ENCODE measurements around the gene IDE.
"Not testable (repeated sequence)": the region's sequence is repeated elsewhere in the genome, so short reads cannot be mapped to it uniquely, and the experiment has no call there.

Gene IDE

DNA sequence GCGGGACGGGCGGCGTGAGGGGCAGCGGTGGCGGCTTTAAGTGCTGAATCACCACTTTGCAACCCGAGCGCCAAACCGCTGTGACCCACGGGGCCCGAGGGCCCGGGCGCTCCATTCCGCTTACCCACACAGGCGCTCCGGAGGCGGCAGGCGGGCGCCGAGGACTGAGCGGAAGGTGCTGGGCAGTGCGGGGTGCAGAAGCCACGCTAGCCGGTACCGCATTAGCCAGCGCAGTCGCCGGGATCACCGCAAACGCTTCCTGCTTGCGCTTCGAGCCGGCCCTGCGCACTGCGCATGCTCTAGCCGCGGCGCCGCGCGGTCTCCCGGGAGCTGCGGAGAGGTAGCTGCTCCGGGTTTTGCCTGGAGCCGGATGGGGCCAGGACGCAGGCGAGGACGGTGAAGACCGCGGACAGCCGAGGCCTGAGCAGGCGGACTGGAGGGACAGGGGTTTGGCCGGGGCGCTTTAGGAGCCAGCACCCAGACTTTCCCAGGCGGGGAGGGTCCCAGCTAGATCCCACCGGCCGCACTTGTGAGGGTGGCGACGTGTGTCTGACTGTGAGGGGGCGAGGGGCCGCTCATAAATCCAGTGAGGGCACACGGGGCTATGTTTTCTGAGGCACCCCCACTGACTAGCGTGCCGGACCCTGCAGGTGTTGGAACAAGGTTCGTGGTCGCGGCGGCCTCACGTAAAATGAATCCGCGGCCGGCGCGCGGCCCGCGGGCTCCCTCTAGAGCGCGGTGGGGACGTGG, at the start of gene IDE:
IDE (minus strand) TSS at position 296 of the 750 bp plus-strand sequence; CDS start at position 222, 74 bp downstream.
- in situ Hi-C loops (cut with MboI; ENCODE audit: low sequenced_read_pairs) = no loop called here

DNA sequence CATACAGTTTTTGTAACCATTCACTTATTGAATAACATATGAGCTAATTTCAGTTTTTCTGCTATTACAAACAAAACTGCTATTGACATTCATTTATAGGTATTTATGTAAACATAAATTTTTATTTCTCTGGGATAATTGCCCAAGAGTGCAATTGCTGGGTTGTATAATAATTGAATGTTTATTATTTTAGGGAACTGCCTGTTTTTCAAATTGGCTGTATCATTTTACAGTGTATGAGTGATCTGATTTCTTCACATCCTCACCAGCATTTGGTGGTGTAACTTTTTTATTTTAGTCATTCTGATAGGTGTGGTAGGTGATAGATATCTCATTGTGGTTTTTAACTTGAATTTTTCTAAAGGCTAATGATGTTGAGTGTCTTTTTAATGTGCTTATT, 45.5 kb upstream of the IDE start:
- in situ Hi-C loops (cut with MboI; ENCODE audit: low sequenced_read_pairs) = no loop called here

DNA sequence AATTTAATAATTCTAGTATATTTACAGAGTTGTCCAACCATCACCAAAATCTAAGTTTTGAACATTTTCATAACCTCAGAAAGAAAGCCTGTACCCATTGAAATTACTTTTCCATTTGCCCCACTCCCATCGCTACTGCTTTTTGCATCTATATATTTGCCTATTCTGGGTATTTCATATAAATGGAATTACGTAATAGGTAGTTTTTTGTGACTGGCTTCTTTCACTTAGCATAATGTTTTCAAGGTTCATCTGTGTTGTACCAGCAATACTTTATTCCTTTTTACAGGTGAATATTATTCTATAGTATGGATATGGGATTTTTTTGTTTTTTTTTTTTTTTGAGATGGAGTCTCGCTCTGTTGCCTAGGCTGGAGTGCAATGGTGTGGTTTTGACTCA, 41.6 kb upstream of the IDE start:
- in situ Hi-C loops (cut with MboI; ENCODE audit: low sequenced_read_pairs) = no loop called here

DNA sequence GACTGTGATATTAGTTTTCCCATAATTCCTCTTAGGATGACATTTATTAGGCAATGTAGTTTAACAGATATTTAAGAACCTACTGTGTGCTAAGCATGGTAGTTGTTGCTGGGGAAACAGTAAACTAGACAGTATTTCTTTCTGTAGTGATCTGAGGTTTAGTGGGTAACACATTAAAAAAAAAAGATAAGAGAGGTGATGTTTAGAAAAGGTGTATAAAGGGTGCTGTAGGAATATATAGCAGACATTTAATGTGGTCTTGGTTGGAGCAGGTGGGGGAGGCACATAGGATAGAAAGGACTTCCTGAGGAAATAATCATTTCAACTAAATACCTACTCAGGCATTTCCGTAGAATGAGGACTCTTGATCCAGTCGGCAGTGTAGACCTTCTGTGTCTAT, 30.9 kb upstream of the IDE start:
- in situ Hi-C loops (cut with MboI; ENCODE audit: low sequenced_read_pairs) = no loop called here

DNA sequence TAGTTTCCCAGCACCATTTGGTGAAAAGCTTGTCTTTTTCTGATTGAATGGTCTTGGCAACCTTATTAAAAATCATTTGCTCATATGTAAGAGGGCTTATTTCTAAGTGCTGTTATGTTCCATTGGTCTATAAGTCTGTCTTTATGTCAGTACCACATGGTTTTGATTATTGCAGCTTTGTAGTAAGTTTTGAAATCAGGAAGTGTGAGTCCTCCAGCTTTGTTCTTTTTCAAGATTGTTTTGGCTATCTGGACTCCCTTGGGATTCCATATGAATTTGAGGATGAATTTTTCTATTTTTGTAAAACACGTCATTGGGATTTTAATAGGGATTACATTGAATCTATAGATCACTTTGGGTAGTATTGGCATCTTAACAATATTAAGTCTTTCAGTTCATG, 24.4 kb upstream of the IDE start:
- in situ Hi-C loops (cut with MboI; ENCODE audit: low sequenced_read_pairs) = no loop called here

DNA sequence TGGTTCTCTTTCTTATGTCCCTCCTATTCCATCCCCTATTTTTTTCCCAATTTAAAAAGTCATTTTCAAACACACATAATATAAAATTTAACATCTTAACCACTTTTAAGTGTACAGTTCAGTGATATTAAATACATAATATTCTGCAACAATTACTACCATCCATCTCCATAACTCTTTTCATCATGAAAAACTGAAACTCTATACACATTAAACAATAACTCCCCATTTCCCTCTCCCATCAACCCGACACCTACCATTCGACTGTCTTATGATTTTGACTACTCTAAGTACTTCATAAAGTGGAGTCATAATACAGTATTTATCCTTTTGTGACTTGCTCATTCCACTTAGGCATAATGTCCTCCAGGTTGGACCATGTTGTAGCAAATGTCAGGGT, 21.6 kb upstream of the IDE start:
- in situ Hi-C loops (cut with MboI; ENCODE audit: low sequenced_read_pairs) = no loop called here

DNA sequence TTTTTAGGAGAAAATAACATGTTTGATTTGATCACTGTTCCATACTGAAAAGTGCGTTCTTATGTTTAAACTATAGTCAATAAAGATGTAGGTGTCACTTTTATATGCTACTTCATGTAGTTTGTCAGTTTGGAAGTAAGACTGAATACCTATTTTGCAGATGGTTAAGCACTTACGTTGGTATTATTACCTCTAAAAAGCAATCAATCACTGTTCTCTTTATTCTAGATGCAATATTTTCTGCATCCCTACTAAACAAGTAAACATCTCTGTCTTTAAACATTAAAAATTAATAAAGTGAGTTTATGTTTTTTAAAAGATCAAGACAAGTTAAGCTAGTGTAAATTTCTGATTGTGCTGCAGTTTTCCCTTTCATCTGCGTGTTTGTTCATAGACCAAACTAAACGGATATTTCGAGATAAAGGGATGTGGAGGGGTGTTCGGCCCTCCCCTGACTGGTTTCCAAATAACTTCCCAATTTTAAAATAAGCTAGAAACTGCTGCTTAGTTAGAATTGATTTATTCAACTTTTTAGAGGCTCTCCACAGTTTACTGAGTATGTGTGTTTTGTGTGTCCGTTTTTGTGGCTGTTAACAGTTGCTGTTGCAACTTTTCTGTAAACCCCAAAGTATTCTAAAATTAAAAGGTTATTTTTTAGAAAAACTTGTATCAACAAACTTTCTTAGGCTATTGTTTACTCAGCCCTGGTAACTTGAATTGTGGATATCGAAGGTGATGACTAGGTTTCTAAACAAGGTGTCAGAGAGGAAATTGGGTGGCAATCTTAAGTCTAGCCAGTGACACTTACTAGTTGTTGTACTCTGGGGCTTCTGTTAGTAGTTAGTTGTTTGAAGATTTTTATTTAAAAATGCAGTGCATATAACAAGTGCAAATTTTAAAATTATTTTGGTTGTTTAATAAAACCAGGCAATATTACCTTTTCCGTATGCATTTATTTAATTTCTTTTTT, 20.0 kb upstream of the IDE start:
- in situ Hi-C loops (cut with MboI; ENCODE audit: low sequenced_read_pairs) = no loop called here

DNA sequence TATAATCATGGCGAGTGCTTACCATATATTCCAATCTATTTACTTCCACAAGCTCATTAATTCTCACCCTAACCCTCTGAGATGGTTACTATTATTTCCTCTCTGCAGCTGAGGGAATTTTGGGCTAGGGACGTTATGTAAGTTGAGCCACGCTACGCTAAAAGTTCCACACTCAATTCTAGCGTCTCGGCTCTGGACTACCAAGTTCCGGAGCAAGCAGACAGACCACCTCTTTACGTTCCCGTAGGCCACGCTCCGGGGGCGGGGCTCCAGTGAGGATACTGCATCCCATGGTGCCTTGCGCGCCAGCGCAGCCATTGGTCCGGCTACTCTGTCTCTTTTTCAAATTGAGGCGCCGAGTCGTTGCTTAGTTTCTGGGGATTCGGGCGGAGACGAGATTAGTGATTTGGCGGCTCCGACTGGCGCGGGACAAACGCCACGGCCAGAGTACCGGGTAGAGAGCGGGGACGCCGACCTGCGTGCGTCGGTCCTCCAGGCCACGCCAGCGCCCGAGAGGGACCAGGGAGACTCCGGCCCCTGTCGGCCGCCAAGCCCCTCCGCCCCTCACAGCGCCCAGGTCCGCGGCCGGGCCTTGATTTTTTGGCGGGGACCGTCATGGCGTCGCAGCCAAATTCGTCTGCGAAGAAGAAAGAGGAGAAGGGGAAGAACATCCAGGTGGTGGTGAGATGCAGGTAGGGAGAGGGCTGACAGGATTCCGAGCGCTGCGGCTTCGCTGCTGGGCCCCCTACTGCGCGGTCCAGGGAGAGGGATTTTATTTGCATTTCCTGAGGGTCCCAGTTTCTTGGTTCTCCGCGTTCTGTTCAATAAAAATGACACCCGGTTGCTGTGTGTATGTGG, 19.1 kb upstream of the IDE start, which contains the start of gene KIF11:
KIF11 (plus strand) TSS at position 370 of the 858 bp plus-strand sequence; CDS start at position 616, 246 bp downstream.
- in situ Hi-C loops (cut with MboI; ENCODE audit: low sequenced_read_pairs) = no loop called here

DNA sequence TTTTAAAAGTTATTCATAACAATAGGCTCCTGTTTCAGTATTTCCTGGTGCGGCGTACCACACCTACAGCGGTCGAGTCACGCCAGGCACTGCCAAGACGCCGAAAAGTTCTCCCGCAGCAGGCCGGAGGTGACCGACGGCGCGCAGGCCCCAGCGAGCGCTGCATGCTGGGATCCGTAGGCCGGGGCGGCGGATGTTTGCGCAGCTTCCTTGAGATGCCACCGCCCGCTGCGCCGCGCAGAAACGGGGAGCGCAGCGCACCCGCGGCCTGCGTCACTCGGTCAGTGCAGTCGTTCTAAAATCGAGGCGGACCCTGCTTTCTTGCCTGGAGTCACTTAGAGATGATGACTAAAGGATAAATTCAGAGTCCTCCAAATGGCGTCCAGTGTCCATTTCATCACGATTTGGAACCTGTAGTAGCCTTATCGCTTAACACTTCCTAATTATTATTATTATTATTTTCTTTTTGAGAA, 17.7 kb upstream of the IDE start:
- in situ Hi-C loops (cut with MboI; ENCODE audit: low sequenced_read_pairs) = no loop called here

DNA sequence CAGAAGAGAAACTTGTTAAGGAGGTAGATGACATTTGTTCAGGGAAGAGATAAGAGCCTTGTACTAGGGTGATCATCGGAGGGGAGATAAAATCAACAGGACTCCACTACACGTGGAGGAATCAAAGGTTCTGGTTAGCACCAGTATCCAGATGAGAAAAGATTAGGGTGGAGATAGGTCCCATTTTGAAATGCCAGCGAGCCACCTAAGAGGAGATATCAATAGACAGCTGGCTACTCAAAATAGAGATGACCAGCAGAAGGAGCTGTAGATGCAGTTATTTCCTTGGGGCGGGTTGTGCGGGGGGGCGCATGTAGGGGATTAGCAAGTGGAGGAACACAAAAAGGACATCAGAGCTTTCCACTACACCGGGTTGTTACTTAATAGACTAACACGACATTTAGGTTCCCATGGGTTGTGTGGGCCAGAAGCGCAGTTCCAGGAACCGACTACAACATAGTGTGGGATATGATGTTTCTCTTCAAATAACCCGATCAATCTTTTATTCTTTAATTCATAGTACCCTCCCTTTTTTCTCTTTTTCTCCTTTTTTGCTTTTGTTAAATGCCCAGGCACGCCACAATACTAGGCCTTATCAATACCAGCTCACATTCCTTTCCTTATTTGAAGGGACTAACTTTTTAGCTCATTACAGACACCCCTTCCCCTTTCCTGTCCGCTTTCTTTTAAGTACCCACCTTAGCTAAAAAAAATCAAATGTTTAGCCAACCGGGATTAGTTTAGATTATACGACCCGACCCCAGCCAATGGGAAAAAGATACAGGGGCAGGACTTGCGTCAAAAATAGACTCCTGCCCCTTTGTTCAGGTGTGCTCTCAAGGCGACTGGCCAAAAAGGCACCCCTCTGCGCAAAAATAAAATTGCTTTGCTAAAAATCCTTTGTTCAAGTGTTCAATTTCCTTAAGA, 17.0 kb upstream of the IDE start:
- in situ Hi-C loops (cut with MboI; ENCODE audit: low sequenced_read_pairs) = no loop called here

DNA sequence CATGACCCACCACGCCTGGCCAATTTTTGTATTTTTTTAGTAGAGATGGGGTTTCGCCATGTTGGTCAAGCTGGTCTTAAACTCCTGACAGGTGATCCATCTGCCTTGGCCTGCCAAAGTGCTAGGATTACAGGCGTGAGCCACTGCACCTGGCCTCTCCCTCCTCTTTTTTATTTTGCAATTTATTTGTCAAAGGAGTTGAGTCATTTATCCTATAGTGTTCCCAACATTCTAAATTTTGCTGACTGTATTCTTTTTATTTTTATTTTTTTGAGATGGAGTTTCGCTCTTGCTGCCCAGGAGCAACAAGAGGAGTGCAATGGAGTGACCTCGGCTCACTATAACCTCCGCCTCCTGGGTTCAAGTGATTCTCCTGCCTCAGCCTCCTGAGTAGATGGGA, 8.5 kb upstream of the IDE start:
- in situ Hi-C loops (cut with MboI; ENCODE audit: low sequenced_read_pairs) = not testable (repeated sequence)

DNA sequence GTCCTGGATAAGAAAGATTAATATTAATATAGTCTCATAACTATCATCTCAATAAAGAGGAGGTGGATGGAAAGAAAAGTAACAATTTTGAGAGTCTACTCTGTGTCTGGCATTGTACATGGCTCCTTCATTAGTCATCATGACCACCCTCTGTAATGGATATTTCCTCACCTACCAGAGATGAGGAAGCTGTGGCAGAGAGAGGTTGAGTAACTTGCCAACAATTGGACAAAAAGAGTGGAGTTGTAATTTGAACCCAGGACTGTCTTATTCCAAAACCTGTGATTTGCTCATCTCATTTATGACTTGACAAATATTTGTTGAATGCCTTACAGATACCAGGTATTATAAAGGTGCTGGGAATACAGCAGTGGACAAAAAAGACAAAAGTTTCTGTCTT, 2.1 kb upstream of the IDE start:
- in situ Hi-C loops (cut with MboI; ENCODE audit: low sequenced_read_pairs) = no loop called here

DNA sequence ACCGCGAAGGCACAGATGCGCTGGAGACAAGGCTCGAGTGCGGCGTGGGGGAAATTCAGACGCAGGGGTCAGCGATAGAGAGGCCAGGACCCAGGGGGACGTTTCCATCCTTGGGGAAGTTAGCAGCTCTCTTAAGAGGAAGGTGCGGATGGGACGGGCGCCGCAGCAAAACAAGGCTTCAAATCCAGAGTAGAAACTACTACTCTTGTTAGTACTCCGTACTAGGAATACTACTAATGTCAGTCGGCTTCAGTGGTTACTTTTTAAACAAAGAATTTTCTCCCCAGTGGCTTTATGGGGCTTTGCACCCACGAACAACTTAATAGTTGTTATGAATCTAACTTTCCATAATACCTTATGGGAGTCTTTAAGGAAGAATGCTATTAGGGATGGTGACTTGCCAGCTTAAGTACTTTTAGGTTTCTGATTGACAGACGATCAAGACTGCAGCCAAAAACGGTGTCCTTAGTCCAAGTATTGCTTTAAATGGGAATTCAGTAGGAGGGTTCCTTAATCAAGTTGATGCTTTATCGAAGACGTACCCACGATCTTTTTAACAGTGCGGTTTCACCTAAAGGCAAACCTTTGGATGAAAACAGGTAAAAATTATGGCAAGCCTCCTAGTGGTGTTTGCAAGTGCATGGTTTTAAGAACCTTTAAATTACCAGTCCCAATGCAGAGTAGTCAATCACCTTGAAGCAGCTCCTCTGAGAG, 812 bp upstream of the IDE start:
- in situ Hi-C loops (cut with MboI; ENCODE audit: low sequenced_read_pairs) = no loop called here

DNA sequence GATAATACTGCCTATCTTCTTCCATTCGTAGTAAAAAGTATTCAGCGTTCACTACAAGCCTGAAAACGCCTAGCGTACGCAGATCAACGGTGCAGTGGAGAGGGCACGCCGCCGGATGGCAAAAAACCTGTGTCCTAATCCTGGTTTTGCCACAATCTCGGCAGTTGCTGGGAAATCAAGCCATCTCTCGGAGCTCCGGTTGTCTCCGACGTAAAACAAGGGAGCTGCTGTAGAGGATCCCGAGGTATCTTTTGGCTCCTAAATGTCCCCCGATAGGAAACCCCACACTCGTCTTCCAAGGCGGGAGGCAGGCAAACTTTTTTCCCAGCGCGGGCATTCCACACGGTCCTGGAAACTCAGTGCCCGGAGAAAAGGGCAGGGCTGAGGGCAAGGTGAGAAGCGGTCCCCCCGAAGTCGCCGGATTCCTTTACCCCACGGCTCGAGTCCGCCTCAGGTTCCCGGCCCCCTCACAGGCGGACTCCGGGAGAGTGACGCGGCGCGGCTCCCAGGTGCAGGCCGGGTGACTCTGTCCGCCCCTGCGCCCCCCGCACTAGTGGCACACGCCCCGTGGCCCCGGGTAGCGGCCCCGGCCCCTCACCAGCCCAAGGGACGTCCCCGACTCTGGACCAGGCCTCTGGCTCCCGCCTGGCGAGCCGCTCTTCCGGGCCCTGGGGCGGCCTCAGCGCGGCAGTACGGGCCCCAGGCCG, 649 bp downstream of the IDE start:
- in situ Hi-C loops (cut with MboI; ENCODE audit: low sequenced_read_pairs) = no loop called here

DNA sequence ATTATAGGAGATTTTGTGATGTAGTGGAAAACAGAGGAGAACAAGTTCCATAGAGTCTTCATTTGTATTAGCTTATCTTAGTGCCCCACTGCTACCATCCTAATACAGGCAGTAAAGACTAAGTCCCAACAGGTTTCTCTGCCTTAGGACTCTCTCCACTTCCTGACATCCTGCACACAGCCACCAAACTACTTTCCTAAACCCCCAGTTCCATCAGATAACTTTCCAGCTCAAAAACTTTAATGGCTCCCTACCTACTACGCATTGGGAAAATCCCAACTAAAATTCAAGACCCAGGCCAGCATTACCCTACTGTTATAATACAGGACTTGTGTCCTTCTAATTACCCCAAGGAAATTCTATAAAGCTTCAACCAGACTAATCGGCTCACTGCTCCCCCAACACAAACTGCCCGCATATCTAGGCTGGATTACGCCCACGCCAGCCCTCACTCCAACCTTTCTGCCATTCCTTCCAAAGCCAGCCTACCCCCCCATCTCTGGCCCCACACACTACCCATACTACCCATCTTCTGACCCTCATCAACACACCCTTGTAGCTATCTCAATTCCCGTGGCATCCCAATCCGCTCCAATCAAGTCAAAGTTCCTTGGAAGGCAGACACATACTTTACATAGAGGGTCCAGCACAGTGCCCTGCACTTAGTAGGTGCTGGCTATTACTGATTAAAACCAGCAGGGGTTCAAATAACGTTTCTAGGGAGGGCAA, 1.4 kb downstream of the IDE start:
- in situ Hi-C loops (cut with MboI; ENCODE audit: low sequenced_read_pairs) = no loop called here

DNA sequence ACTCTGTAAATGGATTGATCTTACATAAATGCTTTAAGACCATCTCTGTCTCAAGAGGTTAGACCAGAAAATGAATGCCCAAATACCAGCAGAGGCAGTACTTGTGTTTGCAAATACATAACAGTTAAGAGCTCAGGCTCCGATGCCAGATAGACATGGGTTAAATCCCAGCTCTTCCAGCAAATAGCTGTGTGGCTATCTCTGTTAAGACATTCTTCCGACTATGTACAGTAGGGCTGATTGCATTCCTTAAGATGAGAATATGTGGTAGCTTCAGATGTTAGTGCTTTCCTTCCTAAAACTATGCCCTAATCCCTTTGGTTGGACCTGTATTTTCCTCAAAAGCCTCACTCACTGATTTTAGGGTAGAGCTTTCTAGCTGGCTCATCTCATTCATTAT, 2.2 kb downstream of the IDE start:
- in situ Hi-C loops (cut with MboI; ENCODE audit: low sequenced_read_pairs) = no loop called here

DNA sequence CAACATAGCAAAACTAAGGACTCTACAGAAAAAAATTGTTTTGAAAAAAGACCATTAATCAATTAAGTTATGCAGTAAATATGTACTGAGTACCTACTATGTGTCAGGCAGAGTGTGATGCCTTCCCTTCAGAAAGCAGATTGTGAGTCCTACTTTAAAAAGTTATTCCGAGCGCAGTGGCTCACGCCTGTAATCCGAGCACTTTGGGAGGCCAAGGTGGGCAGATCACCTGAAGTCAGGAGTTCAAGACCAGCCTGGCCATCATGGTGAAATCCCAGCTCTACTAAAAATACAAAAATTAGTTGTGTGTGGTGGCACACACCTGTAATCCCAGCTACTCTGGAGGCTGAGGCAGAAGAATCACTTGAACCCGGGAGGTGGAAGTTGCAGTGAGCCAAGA, 4.2 kb downstream of the IDE start:
- in situ Hi-C loops (cut with MboI; ENCODE audit: low sequenced_read_pairs) = not testable (repeated sequence)

DNA sequence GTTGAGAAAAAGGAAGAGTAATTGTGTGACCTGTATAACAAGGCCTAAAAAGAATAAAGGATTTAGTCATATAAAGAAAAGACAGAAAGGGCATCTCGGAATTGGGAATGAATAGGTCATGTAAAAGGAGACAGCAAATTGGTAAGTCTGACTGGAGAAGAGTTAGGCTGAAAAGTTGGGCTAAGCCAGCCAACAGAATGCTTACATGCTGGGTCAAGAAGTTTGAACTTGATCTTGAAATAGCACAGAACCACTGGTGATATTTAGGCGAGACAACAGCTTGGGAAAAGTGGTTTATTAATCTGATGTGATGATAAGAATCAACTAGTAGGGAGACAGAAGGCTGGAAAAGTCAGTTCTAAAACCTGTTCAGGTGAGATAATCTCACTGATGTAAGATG, 4.8 kb downstream of the IDE start:
- in situ Hi-C loops (cut with MboI; ENCODE audit: low sequenced_read_pairs) = no loop called here

All from HL-60/S4 treated with retinoic acid at 250 ng/mL for 4 days and 3 days (cell line).